Measurements from ENCODE around the gene ATG3. TPM values are rescaled to one million over a fixed set of nuclear protein-coding genes. Genes with fewer than 3 reads are reported as not detected.

Gene ATG3
- total RNA-seq, 1 experiment from 2014 or later, result 60.1 TPM

DNA sequence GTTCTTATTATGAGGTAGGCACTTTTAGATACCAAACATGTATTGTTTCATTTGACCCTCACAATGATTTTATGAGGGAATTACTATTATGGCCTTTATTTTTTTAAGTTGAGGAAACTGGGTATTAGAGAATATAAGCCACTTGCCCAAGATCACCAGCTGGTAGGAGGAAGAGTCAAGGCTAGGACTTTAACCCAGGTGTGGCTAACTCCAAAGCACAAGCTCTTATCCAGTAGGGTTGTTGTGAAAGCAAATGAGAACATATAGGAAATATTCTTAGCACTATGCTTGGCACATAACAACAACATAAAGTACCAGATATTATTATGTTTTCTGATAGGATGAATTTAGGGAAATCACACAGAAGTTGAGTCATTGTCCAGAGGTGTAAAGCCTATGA, 70.4 kb downstream of the ATG3 start:
- H3K4me1 Mint-ChIP-seq, result no peaks in the 10 kb centered on the region
- H3K4me3 Mint-ChIP-seq, result no peak overlapping the region
- ChIA-PET CTCF (no interaction called here), POLR2A (no interaction called here)
- TF ChIP-seq ZMAT4 (CRISPR knock-in tag; IDR thresholded peaks at IDR 0.05) (no peak), ATF1 (CRISPR knock-in tag; IDR thresholded peaks at IDR 0.05) (no peak), ESRRA (CRISPR knock-in tag; IDR thresholded peaks at IDR 0.05; ENCODE audit: borderline replicate concordance) (no peak), NFE2L1 (CRISPR knock-in tag; IDR thresholded peaks at IDR 0.05) (no peak), ZBTB21 (CRISPR knock-in tag; IDR thresholded peaks at IDR 0.05; ENCODE audit: borderline replicate concordance) (no peak), ZNF423 (CRISPR knock-in tag; IDR thresholded peaks at IDR 0.05) (no peak), CREB1 (CRISPR knock-in tag; IDR thresholded peaks at IDR 0.05) (no peak), ATF6 (CRISPR knock-in tag; IDR thresholded peaks at IDR 0.05) (no peak), ETV6 (CRISPR knock-in tag; IDR thresholded peaks at IDR 0.05) (no peak), NR1H2 (CRISPR knock-in tag; IDR thresholded peaks at IDR 0.05) (no peak), MXD4 (CRISPR knock-in tag; IDR thresholded peaks at IDR 0.05; ENCODE audit: borderline replicate concordance) (no peak)
- H3K9me3 Mint-ChIP-seq, result peaks cover 10% of the 10 kb centered on the region
- H3K27ac Mint-ChIP-seq, result no peak overlapping the region
- no peak for DNase-seq (ENCODE audit: low spot score)
- no peaks in the 10 kb centered on the region; the same call in 1 of the 2 replicates for H3K27me3 Mint-ChIP-seq (ENCODE audit: low read depth)
- H3K36me3 Mint-ChIP-seq, result peaks cover 5% of the 10 kb centered on the region; the same call in 1 of the 2 replicates
- ATAC-seq, result no peak

GRCh38 chr3:112489674-112490479, 71.9 kb downstream of the ATG3 start:
- Mint-ChIP-seq H3K27ac (no peak overlapping the region; the same call in 1 of the 2 replicates), H3K4me1 (no peaks in the 10 kb centered on the region), H3K4me3 (no peak overlapping the region), H3K36me3 (peaks cover 5% of the 10 kb centered on the region; the same call in 1 of the 2 replicates), H3K9me3 (peaks cover 10% of the 10 kb centered on the region), H3K27me3 (ENCODE audit: low read depth) (no peaks in the 10 kb centered on the region; the same call in 1 of the 2 replicates)
- POLR2A ChIA-PET, result no interaction called here
- no peak for TF ChIP-seq ATF6 (CRISPR knock-in tag; IDR thresholded peaks at IDR 0.05)
- no peak for TF ChIP-seq CREM (CRISPR knock-in tag; IDR thresholded peaks at IDR 0.05)
- TF ChIP-seq FOXK1 (CRISPR knock-in tag; IDR thresholded peaks at IDR 0.05), result no peak
- TF ChIP-seq TEAD4 (CRISPR knock-in tag; IDR thresholded peaks at IDR 0.05), result no peak
- no peak for TF ChIP-seq ZBTB21 (CRISPR knock-in tag; IDR thresholded peaks at IDR 0.05; ENCODE audit: borderline replicate concordance)
- TF ChIP-seq GRHL2 (CRISPR knock-in tag; IDR thresholded peaks at IDR 0.05; ENCODE audit: insufficient replicate concordance, severe bottlenecking), result no peak
- TF ChIP-seq PRRX2 (CRISPR knock-in tag; IDR thresholded peaks at IDR 0.05), result no peak
- TF ChIP-seq FOXP1 (CRISPR knock-in tag; IDR thresholded peaks at IDR 0.05; ENCODE audit: borderline replicate concordance), result no peak
- TF ChIP-seq IRF2 (CRISPR knock-in tag; IDR thresholded peaks at IDR 0.05; ENCODE audit: borderline replicate concordance, low read depth), result no peak
- DNase-seq (ENCODE audit: low spot score), result no peak
- CTCF ChIA-PET, result no interaction called here
- ATAC-seq, result no peak
